IMR-90 (cell line): ENCODE results near the gene ARHGEF4.
"Not testable (repeated sequence)": the region's sequence is repeated elsewhere in the genome, so short reads cannot be mapped to it uniquely, and the experiment has no call there.

ENCODE experiments used
- BHLHE40 ChIP-seq: fragments of 150-350 bp; IDR thresholded peaks from 2 replicates; pipeline ENCODE4 v1.6.1; 2016; ENCODE audit warnings: mild to moderate bottlenecking, low read depth, low read length
- CEBPB ChIP-seq: IDR thresholded peaks from 2 replicates; pipeline ENCODE4 v1.6.1; 2012; ENCODE audit warnings: low read depth, low read length, improper control_type of control experiment
- FOS ChIP-seq: fragments of 150-350 bp; IDR thresholded peaks from 2 replicates; pipeline ENCODE4 v1.6.1; 2016; ENCODE audit warnings: low read depth, low read length
- MAFK ChIP-seq: IDR thresholded peaks from 2 replicates; pipeline ENCODE4 v1.6.1; 2012; ENCODE audit warnings: low read depth, low read length, improper control_type of control experiment
- MAZ ChIP-seq: IDR thresholded peaks from 2 replicates; pipeline ENCODE4 v1.6.1; 2012; ENCODE audit warnings: low read depth, mild to moderate bottlenecking, low read length, improper control_type of control experiment, moderate library complexity, borderline replicate concordance
- MXI1 ChIP-seq: IDR thresholded peaks from 2 replicates; pipeline ENCODE4 v1.6.1; 2012; ENCODE audit warnings: low read depth, mild to moderate bottlenecking, low read length, moderate library complexity, borderline replicate concordance
- POLR2A ChIP-seq: IDR thresholded peaks from 2 replicates; pipeline ENCODE4 v1.6.1; 2012; ENCODE audit warnings: mild to moderate bottlenecking, low read depth, low read length
- RAD21 ChIP-seq: IDR thresholded peaks from 2 replicates; pipeline ENCODE4 v1.6.1; 2012; ENCODE audit warnings: low read length, improper control_type of control experiment
- RCOR1 ChIP-seq: IDR thresholded peaks from 2 replicates; pipeline ENCODE4 v1.6.1; 2012; ENCODE audit warnings: mild to moderate bottlenecking, low read length, improper control_type of control experiment; ENCODE audit not compliant: insufficient replicate concordance
- RFX5 ChIP-seq: IDR thresholded peaks from 2 replicates; pipeline ENCODE4 v1.8.0; 2012; ENCODE audit warnings: low read depth, mild to moderate bottlenecking, low read length, moderate library complexity
- SMC3 ChIP-seq: fragments of 150-350 bp; IDR thresholded peaks from 2 replicates; pipeline ENCODE4 v1.6.1; 2016; ENCODE audit warnings: low read depth, mild to moderate bottlenecking, antibody characterized with exemption, low read length, moderate library complexity
- TF ChIP-seq, protein P1 (sequence below): conservative IDR thresholded peaks from 2 replicates; pipeline ENCODE4 v1.5.1; 2012; ENCODE audit warnings: mild to moderate bottlenecking, low read depth, low read length, improper control_type of control experiment
- TF ChIP-seq, protein P2 (sequence below): fragments of 150-350 bp; IDR thresholded peaks from 2 replicates; pipeline ENCODE4 v1.6.1; 2016; ENCODE audit warnings: low read depth, mild to moderate bottlenecking, low read length, moderate library complexity, borderline replicate concordance
- TF ChIP-seq, protein P3 (sequence below): fragments of 150-350 bp; IDR thresholded peaks from 2 replicates; pipeline ENCODE4 v1.6.1; 2017; ENCODE audit warnings: mild to moderate bottlenecking, antibody characterized with exemption, low read length, low read depth

DNA sequence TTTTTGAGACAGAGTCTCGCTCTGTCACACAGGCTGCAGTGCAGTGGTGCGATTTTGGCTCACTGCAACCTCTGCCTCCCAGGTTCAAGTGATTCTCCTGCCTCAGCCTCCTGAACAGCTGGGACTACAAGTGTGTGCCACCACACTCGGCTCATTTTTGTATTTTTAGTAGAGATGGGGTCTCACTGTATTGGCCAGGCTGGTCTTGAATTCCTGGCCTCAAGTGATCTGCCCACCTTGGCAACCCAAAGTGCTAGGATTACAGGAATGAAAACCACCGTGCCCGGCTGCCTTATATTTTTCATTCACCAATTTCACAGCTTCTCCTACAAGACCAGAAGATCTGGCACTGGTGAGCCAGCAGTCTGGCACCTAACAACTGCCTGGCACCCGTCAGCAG, 231.5 kb downstream of the ARHGEF4 start:
- TF ChIP-seq FOS, POLR2A, MAFK, CEBPB, RAD21, BHLHE40, RCOR1, MXI1, RFX5, MAZ, SMC3: not testable (repeated sequence)
- TF ChIP-seq, protein P1, sequence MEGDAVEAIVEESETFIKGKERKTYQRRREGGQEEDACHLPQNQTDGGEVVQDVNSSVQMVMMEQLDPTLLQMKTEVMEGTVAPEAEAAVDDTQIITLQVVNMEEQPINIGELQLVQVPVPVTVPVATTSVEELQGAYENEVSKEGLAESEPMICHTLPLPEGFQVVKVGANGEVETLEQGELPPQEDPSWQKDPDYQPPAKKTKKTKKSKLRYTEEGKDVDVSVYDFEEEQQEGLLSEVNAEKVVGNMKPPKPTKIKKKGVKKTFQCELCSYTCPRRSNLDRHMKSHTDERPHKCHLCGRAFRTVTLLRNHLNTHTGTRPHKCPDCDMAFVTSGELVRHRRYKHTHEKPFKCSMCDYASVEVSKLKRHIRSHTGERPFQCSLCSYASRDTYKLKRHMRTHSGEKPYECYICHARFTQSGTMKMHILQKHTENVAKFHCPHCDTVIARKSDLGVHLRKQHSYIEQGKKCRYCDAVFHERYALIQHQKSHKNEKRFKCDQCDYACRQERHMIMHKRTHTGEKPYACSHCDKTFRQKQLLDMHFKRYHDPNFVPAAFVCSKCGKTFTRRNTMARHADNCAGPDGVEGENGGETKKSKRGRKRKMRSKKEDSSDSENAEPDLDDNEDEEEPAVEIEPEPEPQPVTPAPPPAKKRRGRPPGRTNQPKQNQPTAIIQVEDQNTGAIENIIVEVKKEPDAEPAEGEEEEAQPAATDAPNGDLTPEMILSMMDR = not testable (repeated sequence)
- TF ChIP-seq, protein P2, sequence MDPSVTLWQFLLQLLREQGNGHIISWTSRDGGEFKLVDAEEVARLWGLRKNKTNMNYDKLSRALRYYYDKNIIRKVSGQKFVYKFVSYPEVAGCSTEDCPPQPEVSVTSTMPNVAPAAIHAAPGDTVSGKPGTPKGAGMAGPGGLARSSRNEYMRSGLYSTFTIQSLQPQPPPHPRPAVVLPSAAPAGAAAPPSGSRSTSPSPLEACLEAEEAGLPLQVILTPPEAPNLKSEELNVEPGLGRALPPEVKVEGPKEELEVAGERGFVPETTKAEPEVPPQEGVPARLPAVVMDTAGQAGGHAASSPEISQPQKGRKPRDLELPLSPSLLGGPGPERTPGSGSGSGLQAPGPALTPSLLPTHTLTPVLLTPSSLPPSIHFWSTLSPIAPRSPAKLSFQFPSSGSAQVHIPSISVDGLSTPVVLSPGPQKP = not testable (repeated sequence)
- TF ChIP-seq, protein P3, sequence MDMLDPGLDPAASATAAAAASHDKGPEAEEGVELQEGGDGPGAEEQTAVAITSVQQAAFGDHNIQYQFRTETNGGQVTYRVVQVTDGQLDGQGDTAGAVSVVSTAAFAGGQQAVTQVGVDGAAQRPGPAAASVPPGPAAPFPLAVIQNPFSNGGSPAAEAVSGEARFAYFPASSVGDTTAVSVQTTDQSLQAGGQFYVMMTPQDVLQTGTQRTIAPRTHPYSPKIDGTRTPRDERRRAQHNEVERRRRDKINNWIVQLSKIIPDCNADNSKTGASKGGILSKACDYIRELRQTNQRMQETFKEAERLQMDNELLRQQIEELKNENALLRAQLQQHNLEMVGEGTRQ = not testable (repeated sequence)
